Caco-2 (cell line): ENCODE measurements around the gene NELL2. TPM values are rescaled to one million over a fixed set of nuclear protein-coding genes. Genes with fewer than 3 reads are reported as not detected.

Experiments used
- BruUV-seq: library from RNA; stranded (reverse); fragments of 400-500 nt; replicated peaks from 2 replicates; lab custom pipeline; 2021; lab: Mats Ljungman, UMichigan
- CTCF ChIA-PET: fragments of 300-600 bp; sonication (Branson Sonifier 250); formaldehyde crosslinking; loops from one replicate; lab custom pipeline; 2022; ENCODE audit warnings: antibody characterized with exemption; lab: Charles Lee
- POLR2A ChIA-PET: fragments of 300-600 bp; sonication (Branson Sonifier 250); formaldehyde crosslinking; loops from one replicate; lab custom pipeline; 2022; ENCODE audit warnings: antibody characterized with exemption; lab: Charles Lee
- DNase-seq, 2 experiments: peaks; one replicate each; pipeline versions ENCODE4 v3.0.0 to v3.0.0-alpha.2; 2020 to 2022
- H3K27me3 ChIP-seq: replicated peaks from 2 replicates; pipeline ENCODE4 v1.6.0; 2011; ENCODE audit warnings: low read length; ENCODE audit not compliant: control insufficient read depth, insufficient read depth
- H3K36me3 ChIP-seq: 2 replicates; pipeline ENCODE4 v1.5.1; 2011; ENCODE audit warnings: low read length; ENCODE audit not compliant: control insufficient read depth, insufficient read depth
- H3K4me1 ChIP-seq: fragments of 250-450 bp; sonication (Bioruptor Pico); 2 replicates; pipeline ENCODE4 v1.5.1; 2020; ENCODE audit warnings: mild to moderate bottlenecking
- H3K4me3 ChIP-seq: 2 replicates; pipeline ENCODE4 v1.5.1; 2011; ENCODE audit warnings: low read depth, mild to moderate bottlenecking, control low read depth, low read length
- H3K9me3 ChIP-seq: fragments of 250-450 bp; sonication (Bioruptor Pico); 2 replicates; pipeline ENCODE4 v1.5.1; 2020; ENCODE audit warnings: mild to moderate bottlenecking, moderate library complexity
- H3K27ac Mint-ChIP-seq: one replicate; pipeline ENCODE4 v1.8.0; 2022; ENCODE audit warnings: mixed read lengths; ENCODE audit not compliant: unreplicated experiment
- H3K27me3 Mint-ChIP-seq: one replicate; pipeline ENCODE4 v1.8.0; 2022; ENCODE audit warnings: mixed read lengths; ENCODE audit not compliant: insufficient read depth, unreplicated experiment
- H3K36me3 Mint-ChIP-seq: one replicate; pipeline ENCODE4 v1.8.0; 2022; ENCODE audit warnings: mild to moderate bottlenecking, mixed read lengths; ENCODE audit not compliant: insufficient read depth, unreplicated experiment
- H3K4me1 Mint-ChIP-seq: one replicate; pipeline ENCODE4 v1.8.0; 2022; ENCODE audit warnings: low read depth, mixed read lengths; ENCODE audit not compliant: unreplicated experiment
- H3K4me3 Mint-ChIP-seq: one replicate; pipeline ENCODE4 v1.8.0; 2022; ENCODE audit warnings: mild to moderate bottlenecking, moderate library complexity, mixed read lengths; ENCODE audit not compliant: unreplicated experiment
- H3K9me3 Mint-ChIP-seq: one replicate; pipeline ENCODE4 v1.8.0; 2022; ENCODE audit warnings: mixed read lengths; ENCODE audit not compliant: unreplicated experiment
- intact Hi-C: fragments of 100-400 bp; cut with micrococcal nuclease; formaldehyde crosslinking; loops from one replicate; pipeline ENCODE4 v1.10.0; 2022; ENCODE audit not compliant: unreplicated experiment
- total RNA-seq: library from RNA; stranded (reverse); gene quantifications from 2 replicates; pipeline ENCODE4 v1.2.3, GENCODE V29; 2022
- TF ChIP-seq, protein P1 (sequence below), 2 experiments: fragments of 200-600 bp in 1 of 2; IDR thresholded peaks; 1 replicate in 1 of 2; 2 replicates in 1 of 2; pipeline versions ENCODE4 v1.5.1 to v1.8.0; 2011 to 2022; ENCODE audit warnings: antibody characterized with exemption in 1 of 2, control low read depth in 1 of 2, inconsistent platforms in 1 of 2, low read depth in 1 of 2, low read length in 1 of 2, mild to moderate bottlenecking in 1 of 2, moderate library complexity in 1 of 2; ENCODE audit not compliant: insufficient read depth in 1 of 2, severe bottlenecking in 1 of 2, unreplicated experiment in 1 of 2

NELL2 gene
- total RNA-seq, 1 experiment from 2014 or later = 0.70 TPM

GRCh38 chr12:44819884-44820283 lies 56.2 kb downstream of the NELL2 start:
- Histone ChIP-seq H3K27me3 (no peaks in the 10 kb centered on the region), H3K4me1 (no peaks in the 10 kb centered on the region), H3K9me3 (no peaks in the 10 kb centered on the region; the same call in 1 of the 2 replicates), H3K4me3 (no peak overlapping the region), H3K36me3 (no peaks in the 10 kb centered on the region)
- TF ChIP-seq, protein P1, sequence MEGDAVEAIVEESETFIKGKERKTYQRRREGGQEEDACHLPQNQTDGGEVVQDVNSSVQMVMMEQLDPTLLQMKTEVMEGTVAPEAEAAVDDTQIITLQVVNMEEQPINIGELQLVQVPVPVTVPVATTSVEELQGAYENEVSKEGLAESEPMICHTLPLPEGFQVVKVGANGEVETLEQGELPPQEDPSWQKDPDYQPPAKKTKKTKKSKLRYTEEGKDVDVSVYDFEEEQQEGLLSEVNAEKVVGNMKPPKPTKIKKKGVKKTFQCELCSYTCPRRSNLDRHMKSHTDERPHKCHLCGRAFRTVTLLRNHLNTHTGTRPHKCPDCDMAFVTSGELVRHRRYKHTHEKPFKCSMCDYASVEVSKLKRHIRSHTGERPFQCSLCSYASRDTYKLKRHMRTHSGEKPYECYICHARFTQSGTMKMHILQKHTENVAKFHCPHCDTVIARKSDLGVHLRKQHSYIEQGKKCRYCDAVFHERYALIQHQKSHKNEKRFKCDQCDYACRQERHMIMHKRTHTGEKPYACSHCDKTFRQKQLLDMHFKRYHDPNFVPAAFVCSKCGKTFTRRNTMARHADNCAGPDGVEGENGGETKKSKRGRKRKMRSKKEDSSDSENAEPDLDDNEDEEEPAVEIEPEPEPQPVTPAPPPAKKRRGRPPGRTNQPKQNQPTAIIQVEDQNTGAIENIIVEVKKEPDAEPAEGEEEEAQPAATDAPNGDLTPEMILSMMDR (IDR thresholded peaks at IDR 0.05; ENCODE audit: insufficient read depth in 1 of 2, low read depth in 1 of 2, low read length in 1 of 2, severe bottlenecking in 1 of 2, unreplicated experiment in 1 of 2) = no peak
- no peaks in the 10 kb centered on the region for H3K4me1 Mint-ChIP-seq
- H3K27ac Mint-ChIP-seq = no peak overlapping the region
- BruUV-seq = no TSS peak
- no peaks in the 10 kb centered on the region for H3K36me3 Mint-ChIP-seq
- DNase-seq = no peak
- H3K4me3 Mint-ChIP-seq = no peak overlapping the region
- CTCF ChIA-PET = no interaction called here
- no peaks in the 10 kb centered on the region for H3K9me3 Mint-ChIP-seq
- POLR2A ChIA-PET = no interaction called here
- peaks cover 2% of the 10 kb centered on the region for H3K27me3 Mint-ChIP-seq
- intact Hi-C loops = no loop called here

DNA sequence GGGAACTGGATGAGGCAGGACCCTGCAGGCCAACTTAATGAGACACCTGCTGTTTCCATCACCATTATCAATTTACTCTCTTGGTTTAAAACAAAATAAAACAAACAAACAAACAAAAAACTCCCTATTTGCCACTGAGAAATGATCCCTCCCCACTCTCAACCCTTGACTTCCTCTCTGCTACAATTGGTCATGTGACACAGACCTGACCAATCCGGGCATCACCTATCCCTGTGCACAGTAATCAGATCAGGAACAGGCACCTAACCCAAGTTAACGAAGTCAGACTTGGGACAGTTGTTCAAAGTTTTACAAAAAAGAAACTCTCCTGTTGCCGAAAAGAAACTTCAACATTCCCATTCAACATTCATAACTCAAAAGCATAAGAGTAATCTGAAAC lies 58.4 kb downstream of the NELL2 start:
- Histone ChIP-seq H3K36me3 (no peaks in the 10 kb centered on the region), H3K4me3 (no peak overlapping the region), H3K9me3 (no peaks in the 10 kb centered on the region), H3K27me3 (no peaks in the 10 kb centered on the region), H3K4me1 (no peaks in the 10 kb centered on the region)
- Mint-ChIP-seq H3K27me3 (peaks cover 2% of the 10 kb centered on the region), H3K9me3 (no peaks in the 10 kb centered on the region), H3K36me3 (no peaks in the 10 kb centered on the region), H3K27ac (no peak overlapping the region), H3K4me3 (no peak overlapping the region), H3K4me1 (no peaks in the 10 kb centered on the region)
- ChIA-PET POLR2A (no interaction called here), CTCF (no interaction called here)
- BruUV-seq = no TSS peak
- intact Hi-C loops = no loop called here
- TF ChIP-seq, protein P1 (IDR thresholded peaks at IDR 0.05; ENCODE audit: insufficient read depth in 1 of 2, low read depth in 1 of 2, low read length in 1 of 2, severe bottlenecking in 1 of 2, unreplicated experiment in 1 of 2) = no peak
- DNase-seq = no peak

DNA sequence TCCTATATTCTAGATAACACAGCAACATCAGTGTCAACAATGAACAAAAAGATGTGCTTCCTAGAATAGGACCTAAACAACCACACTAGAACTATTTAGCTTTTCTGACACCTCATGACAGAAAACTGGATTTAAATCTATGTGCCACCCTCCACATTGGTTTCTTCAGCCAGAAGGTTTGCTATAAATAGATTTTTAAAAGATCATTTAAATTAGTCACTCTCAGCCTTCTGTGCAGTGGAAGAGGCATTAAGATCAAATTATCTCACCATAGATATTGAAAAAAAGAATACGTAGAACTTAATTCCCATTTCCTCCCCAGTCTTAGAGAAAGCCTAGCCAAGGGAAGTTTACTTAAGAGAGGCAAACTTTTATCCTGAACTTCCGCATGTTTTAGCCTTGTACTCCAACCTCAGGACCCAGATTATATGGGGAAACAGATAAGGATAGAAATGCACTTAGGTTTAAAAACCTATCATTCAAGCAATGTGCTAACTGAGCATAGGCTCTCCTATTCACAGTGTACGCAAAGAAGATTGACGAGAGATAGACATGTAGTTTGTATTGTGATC lies 59.6 kb downstream of the NELL2 start:
- H3K4me1 Mint-ChIP-seq = no peaks in the 10 kb centered on the region
- DNase-seq = no peak
- ChIA-PET POLR2A (no interaction called here), CTCF (no interaction called here)
- TF ChIP-seq, protein P1 (IDR thresholded peaks at IDR 0.05; ENCODE audit: insufficient read depth in 1 of 2, low read depth in 1 of 2, low read length in 1 of 2, severe bottlenecking in 1 of 2, unreplicated experiment in 1 of 2) = no peak
- H3K4me3 ChIP-seq = no peak overlapping the region
- no peaks in the 10 kb centered on the region for H3K9me3 ChIP-seq
- peaks cover 2% of the 10 kb centered on the region for H3K27me3 Mint-ChIP-seq
- intact Hi-C loops = no loop called here
- H3K4me3 Mint-ChIP-seq = no peak overlapping the region
- H3K27ac Mint-ChIP-seq = no peak overlapping the region
- H3K4me1 ChIP-seq = no peaks in the 10 kb centered on the region
- no TSS peak for BruUV-seq
- H3K9me3 Mint-ChIP-seq = no peaks in the 10 kb centered on the region
- H3K27me3 ChIP-seq = no peaks in the 10 kb centered on the region
- H3K36me3 Mint-ChIP-seq = no peaks in the 10 kb centered on the region
- no peaks in the 10 kb centered on the region for H3K36me3 ChIP-seq
